Gastroesophageal sphincter (tissue), 4 donors: ENCODE measurements around the gene PTDSS2. TPM values are rescaled to one million over a fixed set of nuclear protein-coding genes. Genes with fewer than 3 reads are reported as not detected.

Source experiments
- ATAC-seq: fragments of 150-250 bp; one replicate; pipeline ENCODE4 v1.9.1; 2016; ENCODE audit warnings: mild to moderate bottlenecking, moderate library complexity
- H3K27ac ChIP-seq, 4 donors: fragments of 200-600 bp; sonication (generic) in 3 of 4; 1 replicate in 3 of 4; 2 replicates in 1 of 4; pipeline ENCODE4 v1.5.1; 2016 to 2019
- H3K27me3 ChIP-seq: fragments of 200-600 bp; sonication (generic); one replicate; pipeline ENCODE4 v1.5.1; 2019
- H3K36me3 ChIP-seq, 2 donors: fragments of 200-600 bp; sonication (generic); one replicate each; pipeline ENCODE4 v1.5.1; 2019; ENCODE audit warnings: control low read depth in 1 of 2
- H3K4me1 ChIP-seq, 3 donors: fragments of 200-600 bp; sonication (generic); 1 replicate in 2 of 3; 2 replicates in 1 of 3; pipeline ENCODE4 v1.5.1; 2016 to 2019; ENCODE audit warnings: control low read depth in 2 of 3
- H3K4me3 ChIP-seq, 2 donors: fragments of 200-600 bp; sonication (generic); one replicate each; pipeline ENCODE4 v1.5.1; 2019; ENCODE audit warnings: mild to moderate bottlenecking in 1 of 2, moderate library complexity in 1 of 2
- H3K9me3 ChIP-seq, 3 donors: fragments of 200-600 bp; sonication (generic); one replicate each; pipeline ENCODE4 v1.5.1; 2017 to 2019; ENCODE audit warnings: control low read depth in 2 of 3
- EP300 ChIP-seq: sonication (generic); formaldehyde crosslinking; IDR thresholded peaks from one replicate; pipeline ENCODE4 v1.6.1; 2017; ENCODE audit warnings: antibody characterized with exemption, mild to moderate bottlenecking
- POLR2A ChIP-seq, 2 donors: fragments of 450-650 bp; IDR thresholded peaks; one replicate each; pipeline ENCODE4 v1.6.1; 2017; ENCODE audit warnings: antibody characterized with exemption in 2 of 2, mild to moderate bottlenecking in 2 of 2, moderate library complexity in 1 of 2
- POLR2AphosphoS5 ChIP-seq: sonication (generic); formaldehyde crosslinking; IDR thresholded peaks from one replicate; pipeline ENCODE4 v1.6.1; 2017; ENCODE audit warnings: antibody characterized with exemption
- WGBS, 2 donors: methylation state at CpG; one replicate each; pipeline ENCODE4 v1.1.5; 2018; ENCODE audit warnings: low coverage in 1 of 2; 5-methylcytosine and 5-hydroxymethylcytosine counted together
- total RNA-seq, 4 donors: library from RNA; depleted of rRNA; stranded (reverse); fragments of >200 nt; gene quantifications; one replicate each; pipeline ENCODE4 v1.1.0, GENCODE V29; 2016
- TF ChIP-seq, protein P1 (sequence below), 4 experiments: fragments of 200-600 bp in 2 of 4; fragments of 450-650 bp in 2 of 4; sonication (generic) in 1 of 4; IDR thresholded peaks; one replicate each; pipeline ENCODE4 v1.5.1; 2017 to 2019; ENCODE audit warnings: antibody characterized with exemption in 4 of 4, mild to moderate bottlenecking in 2 of 4, moderate library complexity in 2 of 4

Gene PTDSS2
- total RNA-seq, 4 donors from 2014 or later = 23.4 to 55.9 (median 43.1) TPM

DNA sequence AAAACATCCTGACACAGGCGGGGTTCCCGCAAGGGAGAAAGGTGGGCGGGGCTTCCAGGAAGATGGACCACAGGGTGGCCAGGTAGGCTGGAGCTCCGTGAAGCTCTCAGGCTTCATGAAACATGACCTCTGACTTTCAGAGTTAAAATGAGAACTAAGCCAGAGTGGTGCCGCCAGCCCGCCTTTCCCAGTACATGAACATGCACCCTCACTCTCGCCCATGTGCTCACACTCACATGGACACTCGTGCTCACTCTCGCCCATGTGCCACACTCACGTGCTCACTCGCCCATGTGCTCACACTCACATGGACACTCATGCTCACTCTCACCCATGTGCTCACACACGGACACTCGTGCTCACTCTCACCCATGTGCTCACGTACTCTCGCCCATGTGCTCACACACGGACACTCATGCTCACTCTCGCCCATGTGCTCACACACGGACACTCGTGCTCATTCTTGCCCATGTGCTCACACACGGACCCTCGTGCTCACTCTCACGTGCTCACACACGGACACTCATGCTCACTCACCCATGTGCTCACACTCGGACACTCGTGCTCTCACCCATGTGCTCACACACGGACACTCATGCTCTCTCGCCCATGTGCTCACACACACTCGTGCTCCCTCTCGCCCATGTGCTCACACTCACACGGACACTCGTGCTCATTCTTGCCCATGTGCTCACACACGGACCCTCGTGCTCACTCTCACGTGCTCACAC, 46.9 kb downstream of the PTDSS2 start:
- no peak overlapping the region for H3K4me3 ChIP-seq
- WGBS, 2 donors = 90 to 93% methylated on average over 22 to 32 of the region's 34 CpGs
- peaks cover 0 to 1% (median 0%) of the 10 kb centered on the region in 3 donors for H3K4me1 ChIP-seq
- no peaks in the 10 kb centered on the region for H3K9me3 ChIP-seq
- TF ChIP-seq POLR2A (IDR thresholded peaks at IDR 0.05) (no peak), POLR2AphosphoS5 (no peak), EP300 (no peak)
- TF ChIP-seq, protein P1, sequence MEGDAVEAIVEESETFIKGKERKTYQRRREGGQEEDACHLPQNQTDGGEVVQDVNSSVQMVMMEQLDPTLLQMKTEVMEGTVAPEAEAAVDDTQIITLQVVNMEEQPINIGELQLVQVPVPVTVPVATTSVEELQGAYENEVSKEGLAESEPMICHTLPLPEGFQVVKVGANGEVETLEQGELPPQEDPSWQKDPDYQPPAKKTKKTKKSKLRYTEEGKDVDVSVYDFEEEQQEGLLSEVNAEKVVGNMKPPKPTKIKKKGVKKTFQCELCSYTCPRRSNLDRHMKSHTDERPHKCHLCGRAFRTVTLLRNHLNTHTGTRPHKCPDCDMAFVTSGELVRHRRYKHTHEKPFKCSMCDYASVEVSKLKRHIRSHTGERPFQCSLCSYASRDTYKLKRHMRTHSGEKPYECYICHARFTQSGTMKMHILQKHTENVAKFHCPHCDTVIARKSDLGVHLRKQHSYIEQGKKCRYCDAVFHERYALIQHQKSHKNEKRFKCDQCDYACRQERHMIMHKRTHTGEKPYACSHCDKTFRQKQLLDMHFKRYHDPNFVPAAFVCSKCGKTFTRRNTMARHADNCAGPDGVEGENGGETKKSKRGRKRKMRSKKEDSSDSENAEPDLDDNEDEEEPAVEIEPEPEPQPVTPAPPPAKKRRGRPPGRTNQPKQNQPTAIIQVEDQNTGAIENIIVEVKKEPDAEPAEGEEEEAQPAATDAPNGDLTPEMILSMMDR (IDR thresholded peaks at IDR 0.05) = no peak
- no peaks in the 10 kb centered on the region for H3K27me3 ChIP-seq
- H3K36me3 ChIP-seq = peaks cover 0 to 96% of the 10 kb centered on the region in 2 donors
- H3K27ac ChIP-seq = no peak overlapping the region
- no peak for ATAC-seq

DNA sequence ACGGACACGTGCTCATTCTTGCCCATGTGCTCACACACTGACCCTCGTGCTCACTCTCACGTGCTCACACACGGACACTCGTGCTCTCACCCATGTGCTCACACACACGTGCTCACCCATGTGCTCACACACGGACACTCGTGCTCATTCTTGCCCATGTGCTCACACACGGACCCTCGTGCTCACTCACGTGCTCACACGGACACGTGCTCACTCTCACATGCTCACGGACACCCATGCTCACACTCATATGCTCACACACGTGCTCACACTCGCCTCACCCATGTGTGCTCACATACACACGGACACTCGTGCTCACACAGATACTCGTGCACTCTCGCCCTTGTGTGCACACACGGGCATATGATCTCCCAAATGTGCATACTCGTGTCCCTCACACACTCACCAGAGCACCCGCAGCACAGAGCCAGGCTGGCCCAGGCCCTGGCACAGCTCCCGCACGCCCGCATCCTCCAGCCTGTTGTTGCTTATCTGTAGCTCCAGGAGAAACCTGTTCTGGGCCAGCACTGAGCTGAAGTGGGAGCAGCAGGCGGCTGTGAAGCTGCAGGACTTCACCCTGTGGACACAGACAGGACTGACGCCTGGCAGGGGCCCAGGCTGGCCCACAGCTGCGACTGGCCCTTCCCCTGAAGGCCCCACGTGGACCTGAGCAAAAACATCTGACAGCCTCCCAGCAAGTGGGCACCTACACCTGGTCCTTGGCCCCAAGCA, 47.7 kb downstream of the PTDSS2 start:
- WGBS, 2 donors = 90 to 97% methylated on average over 9 to 22 of the region's 31 CpGs
- Histone ChIP-seq H3K36me3 (peaks cover 0 to 95% of the 10 kb centered on the region in 2 donors), H3K27me3 (no peaks in the 10 kb centered on the region), H3K27ac (no peak overlapping the region), H3K9me3 (no peaks in the 10 kb centered on the region), H3K4me1 (peaks cover 0 to 9% (median 1%) of the 10 kb centered on the region in 3 donors), H3K4me3 (no peak overlapping the region)
- TF ChIP-seq, protein P1 (IDR thresholded peaks at IDR 0.05) = no peak
- no peak for TF ChIP-seq POLR2AphosphoS5
- no peak for TF ChIP-seq POLR2A (IDR thresholded peaks at IDR 0.05)
- no peak for TF ChIP-seq EP300
- ATAC-seq = no peak

DNA sequence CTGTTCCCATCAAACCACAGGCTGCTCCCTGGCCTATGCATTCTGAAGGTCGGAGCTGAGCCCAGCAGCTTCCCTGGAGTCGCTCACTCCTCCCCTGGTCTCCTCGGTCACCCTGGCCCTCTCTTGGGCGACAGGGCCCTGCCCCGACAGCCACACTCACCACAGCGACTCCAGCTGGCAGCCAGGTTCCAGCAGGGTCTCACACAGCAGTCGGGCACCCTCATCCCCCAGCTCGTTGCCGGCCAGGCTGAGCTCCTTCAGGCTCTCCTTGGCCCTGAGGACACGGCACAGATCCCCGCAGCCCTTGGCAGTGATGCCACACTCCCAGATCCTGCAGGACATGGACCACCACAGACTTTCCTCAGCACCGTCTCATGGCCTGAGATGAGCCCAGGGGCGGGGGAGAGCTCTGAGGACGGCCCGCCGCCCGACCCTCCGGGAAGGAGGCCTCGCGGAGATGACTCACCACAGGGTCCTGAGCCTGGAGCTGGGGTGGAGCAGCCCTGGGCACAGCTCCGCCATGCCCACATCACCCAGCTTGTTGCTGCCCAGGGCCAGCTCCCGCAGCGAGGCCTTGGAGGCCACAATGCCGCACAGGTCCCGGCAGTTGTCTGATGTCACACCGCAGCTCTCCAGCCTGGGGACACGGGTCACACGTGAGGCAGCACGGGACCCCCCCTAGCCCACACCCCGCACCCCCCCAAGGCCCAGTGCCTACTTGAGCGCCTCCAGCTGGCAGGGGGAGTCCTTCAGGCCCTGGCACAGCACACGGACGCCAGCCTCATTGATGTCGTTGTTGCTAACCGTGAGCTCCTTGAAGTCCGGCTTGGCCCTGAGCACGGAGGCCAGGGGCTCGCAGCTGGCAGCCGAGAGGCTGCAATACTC, 48.5 kb downstream of the PTDSS2 start:
- H3K27ac ChIP-seq = no peak overlapping the region
- WGBS, 2 donors = 100% methylated on average over 4 of the region's 39 CpGs; no CpG with 5 or more reads in 1 of the 2 donors
- no peak for ATAC-seq

DNA sequence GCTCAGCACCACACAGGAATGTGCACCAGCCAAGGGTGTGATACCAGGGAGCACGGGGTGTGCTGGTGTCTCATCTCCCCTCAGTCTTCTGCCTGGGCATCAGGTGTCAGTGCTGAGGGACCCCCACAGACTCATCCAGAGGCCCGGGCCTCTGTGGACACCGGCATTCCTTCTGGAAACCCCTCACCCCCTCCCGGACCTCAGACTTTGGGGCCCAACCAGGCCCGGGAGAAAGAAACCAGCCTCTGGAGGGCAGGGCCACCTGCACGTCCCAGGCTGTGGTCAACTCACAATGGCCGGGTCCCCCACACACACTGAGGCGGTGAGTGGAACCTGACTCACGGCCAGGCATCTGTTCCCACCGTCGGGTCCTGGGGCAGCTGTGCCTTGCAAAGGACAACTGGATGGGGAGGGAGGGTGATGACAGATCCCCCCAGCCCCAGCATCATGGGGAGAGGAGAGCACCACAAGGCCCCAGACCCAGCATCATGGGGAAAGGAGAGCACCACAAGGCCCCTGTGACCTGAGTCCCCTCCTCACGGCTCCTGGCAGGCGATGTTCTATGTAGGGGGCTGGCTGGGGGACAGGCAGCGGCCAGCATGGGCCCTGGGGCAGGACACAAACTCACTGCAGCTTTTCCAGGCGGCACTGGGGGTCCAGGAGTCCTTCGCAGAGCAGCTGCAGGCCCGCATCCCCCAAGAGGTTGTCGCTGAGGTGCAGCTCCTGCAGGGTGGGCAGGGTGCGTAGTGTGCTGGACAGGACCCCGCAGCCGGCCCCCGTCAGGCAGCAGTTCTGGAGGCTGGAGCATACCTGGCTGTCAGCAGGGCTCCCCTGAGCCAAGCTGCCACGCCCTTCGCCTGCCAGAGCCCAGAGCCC, 49.4 kb downstream of the PTDSS2 start:
- no peak for ATAC-seq
- Histone ChIP-seq H3K4me1 (peaks cover 0 to 26% (median 13%) of the 10 kb centered on the region in 3 donors), H3K27ac (no peak overlapping the region), H3K27me3 (no peaks in the 10 kb centered on the region), H3K9me3 (no peaks in the 10 kb centered on the region), H3K4me3 (no peak overlapping the region), H3K36me3 (peaks cover 0 to 78% of the 10 kb centered on the region in 2 donors)
- TF ChIP-seq, protein P1 (IDR thresholded peaks at IDR 0.05) = no peak
- TF ChIP-seq EP300 = no peak
- no peak for TF ChIP-seq POLR2AphosphoS5
- no peak for TF ChIP-seq POLR2A (IDR thresholded peaks at IDR 0.05)
- 94% methylated on average over 3 of the region's 24 CpGs; no CpG with 5 or more reads in 1 of the 2 donors for WGBS, 2 donors

More for the DNA sequence above, 48.5 kb downstream of the PTDSS2 start:
- peaks cover 0 to 87% of the 10 kb centered on the region in 2 donors for H3K36me3 ChIP-seq
- H3K4me3 ChIP-seq = no peak overlapping the region
- H3K4me1 ChIP-seq = peaks cover 0 to 17% (median 9%) of the 10 kb centered on the region in 3 donors
- no peaks in the 10 kb centered on the region for H3K27me3 ChIP-seq
- no peaks in the 10 kb centered on the region for H3K9me3 ChIP-seq
- TF ChIP-seq EP300 = no peak
- TF ChIP-seq POLR2A (IDR thresholded peaks at IDR 0.05) = no peak
- no peak for TF ChIP-seq POLR2AphosphoS5
- TF ChIP-seq, protein P1 (IDR thresholded peaks at IDR 0.05) = no peak
